Parathyroid adenoma (tissue), 2 donors: ENCODE data around the gene S100PBP.

Experiments
- H2AFZ ChIP-seq: fragments of 300-600 bp; sonication (generic); one replicate; pipeline ENCODE4 v1.7.0; 2017; ENCODE audit warnings: antibody characterized with exemption, mild to moderate bottlenecking
- H3K27ac ChIP-seq: fragments of 300-600 bp; sonication (generic); one replicate; pipeline ENCODE4 v1.7.0; 2017
- H3K27me3 ChIP-seq: fragments of 300-600 bp; sonication (generic); one replicate; pipeline ENCODE4 v1.7.0; 2017; ENCODE audit warnings: low read length; ENCODE audit not compliant: control insufficient read depth, insufficient read depth
- H3K36me3 ChIP-seq: fragments of 300-600 bp; sonication (generic); one replicate; pipeline ENCODE4 v1.7.0; 2017; ENCODE audit warnings: low read length; ENCODE audit not compliant: control insufficient read depth, insufficient read depth
- H3K4me1 ChIP-seq: fragments of 300-600 bp; sonication (generic); one replicate; pipeline ENCODE4 v1.7.0; 2017; ENCODE audit warnings: control low read depth
- H3K4me2 ChIP-seq: fragments of 300-600 bp; sonication (generic); one replicate; pipeline ENCODE4 v1.7.0; 2017; ENCODE audit warnings: low read length
- H3K4me3 ChIP-seq: fragments of 300-600 bp; sonication (generic); one replicate; pipeline ENCODE4 v1.7.0; 2017; ENCODE audit warnings: low read depth, low read length
- H3K79me2 ChIP-seq: fragments of 300-600 bp; sonication (generic); one replicate; pipeline ENCODE4 v1.7.0; 2017; ENCODE audit warnings: control low read depth
- H3K9ac ChIP-seq: fragments of 300-600 bp; sonication (generic); one replicate; pipeline ENCODE4 v1.7.0; 2017; ENCODE audit warnings: mild to moderate bottlenecking
- H3K9me3 ChIP-seq: fragments of 300-600 bp; sonication (generic); one replicate; pipeline ENCODE4 v1.7.0; 2017; ENCODE audit warnings: low read length; ENCODE audit not compliant: control insufficient read depth
- CTCF ChIP-seq: fragments of 300-600 bp; sonication (generic); IDR thresholded peaks from one replicate; pipeline ENCODE4 v1.7.0; 2017; ENCODE audit warnings: antibody characterized with exemption, mild to moderate bottlenecking
- donor health status: primary hyperparathyroidism.

The S100PBP gene

GRCh38 chr1:32858136-32858535 is 40.7 kb downstream of the S100PBP start:
- Histone ChIP-seq H3K4me1 (no peaks in the 10 kb centered on the region), H3K9ac (no peak overlapping the region), H3K4me3 (no peak overlapping the region), H3K79me2 (no peaks in the 10 kb centered on the region), H3K27ac (no peak overlapping the region), H3K27me3 (no peaks in the 10 kb centered on the region), H3K9me3 (no peaks in the 10 kb centered on the region), H2AFZ (no peak overlapping the region), H3K4me2 (no peak overlapping the region), H3K36me3 (no peaks in the 10 kb centered on the region)
- TF ChIP-seq CTCF: no peak

- H2AFZ ChIP-seq: no peak overlapping the region
- H3K9ac ChIP-seq: no peak overlapping the region
- H3K4me1 ChIP-seq: peaks cover 4% of the 10 kb centered on the region
- no peak for TF ChIP-seq CTCF
- H3K27ac ChIP-seq: no peak overlapping the region
- H3K27me3 ChIP-seq: no peaks in the 10 kb centered on the region
- H3K9me3 ChIP-seq: no peaks in the 10 kb centered on the region
- H3K4me2 ChIP-seq: no peak overlapping the region
- no peaks in the 10 kb centered on the region for H3K36me3 ChIP-seq
- H3K4me3 ChIP-seq: no peak overlapping the region
- H3K79me2 ChIP-seq: no peaks in the 10 kb centered on the region
These were observed 41.3 kb downstream of the S100PBP start for GRCh38 chr1:32858791-32859190.

GRCh38 chr1:32859915-32860314 is 42.5 kb downstream of the S100PBP start:
- Histone ChIP-seq H3K27ac (no peak overlapping the region), H2AFZ (no peak overlapping the region), H3K4me1 (peaks cover 5% of the 10 kb centered on the region), H3K4me2 (no peak overlapping the region), H3K9me3 (no peaks in the 10 kb centered on the region), H3K27me3 (no peaks in the 10 kb centered on the region), H3K79me2 (no peaks in the 10 kb centered on the region), H3K9ac (no peak overlapping the region), H3K4me3 (no peak overlapping the region), H3K36me3 (no peaks in the 10 kb centered on the region)
- TF ChIP-seq CTCF: no peak

- Histone ChIP-seq H3K9me3 (no peaks in the 10 kb centered on the region), H3K4me3 (no peak overlapping the region), H3K4me1 (peaks cover 5% of the 10 kb centered on the region), H3K4me2 (no peak overlapping the region), H2AFZ (no peak overlapping the region), H3K36me3 (no peaks in the 10 kb centered on the region), H3K27me3 (no peaks in the 10 kb centered on the region), H3K27ac (no peak overlapping the region), H3K9ac (no peak overlapping the region), H3K79me2 (no peaks in the 10 kb centered on the region)
- TF ChIP-seq CTCF: no peak
These were observed 43.1 kb downstream of the S100PBP start for GRCh38 chr1:32860566-32860965.

- H3K27me3 ChIP-seq: no peaks in the 10 kb centered on the region
- H3K36me3 ChIP-seq: no peaks in the 10 kb centered on the region
These were observed 44.6 kb downstream of the S100PBP start for GRCh38 chr1:32861904-32862695.

More at GRCh38 chr1:32861904-32862695, 44.6 kb downstream of the S100PBP start:
- no peak overlapping the region for H3K4me2 ChIP-seq
- no peak overlapping the region for H3K4me3 ChIP-seq
- no peak overlapping the region for H3K27ac ChIP-seq
- no peaks in the 10 kb centered on the region for H3K79me2 ChIP-seq
- no peaks in the 10 kb centered on the region for H3K9me3 ChIP-seq
- H2AFZ ChIP-seq: no peak overlapping the region
- peaks cover 5% of the 10 kb centered on the region for H3K4me1 ChIP-seq
- no peak for TF ChIP-seq CTCF
- H3K9ac ChIP-seq: no peak overlapping the region
